ENCODE results near the gene TBC1D22A. TPM values are rescaled to one million over a fixed set of nuclear protein-coding genes. Genes with fewer than 3 reads are reported as not detected.

TBC1D22A gene
- total and polyA plus RNA-seq, 2 experiments from 2014 or later: 9.6 to 13.3 TPM

DNA sequence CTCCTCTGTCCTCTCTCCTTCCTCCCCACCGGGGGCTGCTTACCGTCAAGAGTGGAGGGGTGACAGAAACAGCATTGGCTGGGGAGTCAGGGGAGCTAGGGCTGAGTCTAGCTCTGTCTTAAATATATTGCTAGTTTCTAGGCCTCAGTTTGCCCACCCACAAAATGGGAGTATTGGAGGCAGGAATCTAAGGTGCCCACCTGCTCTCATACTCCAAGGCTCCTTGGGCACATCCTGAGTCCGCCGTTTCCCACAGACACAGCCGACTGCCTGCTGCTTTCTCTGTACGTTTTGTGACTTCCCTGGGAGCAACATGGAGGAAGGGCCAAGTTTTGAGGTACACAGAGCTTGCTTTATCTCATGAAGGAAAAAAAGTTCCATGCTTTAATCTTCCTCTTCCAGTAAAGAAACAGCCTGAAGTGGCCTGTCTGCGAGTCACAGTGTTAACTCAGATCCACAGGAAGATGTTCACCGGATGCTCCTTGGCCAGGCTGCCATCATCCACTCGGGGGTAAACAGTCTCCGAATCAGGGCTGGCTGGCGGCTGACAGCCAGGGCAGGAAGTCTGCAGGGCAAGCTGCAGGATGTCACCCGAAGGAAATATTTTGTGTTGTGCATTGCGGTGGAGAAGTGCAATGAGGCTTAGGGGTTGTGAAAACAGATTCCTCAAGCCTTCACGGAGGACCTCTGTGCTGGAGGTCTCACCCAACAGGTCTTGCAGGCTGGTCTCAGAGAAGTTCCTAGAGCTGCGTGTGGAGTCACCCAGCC, 13.4 kb upstream of the TBC1D22A start:
- Histone ChIP-seq H3K9me2 (ENCODE audit: insufficient read depth) (no peaks in the 10 kb centered on the region), H3K4me3 (no peak overlapping the region), H3K79me2 (replicated peaks; ENCODE audit: insufficient read depth) (no peaks in the 10 kb centered on the region), H3K27ac (ENCODE audit: low read depth) (no peak overlapping the region), H3F3A (replicated peaks; ENCODE audit: low read depth) (no peaks in the 10 kb centered on the region), H3K4me2 (no peak overlapping the region), H3K36me3 (ENCODE audit: insufficient read depth) (no peaks in the 10 kb centered on the region), H3K4me1 (ENCODE audit: insufficient read depth) (no peaks in the 10 kb centered on the region), H2AFZ (0 out of 2 replicates have a peak overlapping the region, but pooled peaks have one; percentile 38), H4K20me1 (replicated peaks; ENCODE audit: insufficient read depth) (no peaks in the 10 kb centered on the region), H3K27me3 (ENCODE audit: insufficient read depth) (no peaks in the 10 kb centered on the region)
- Mint-ChIP-seq H3K27me3 (ENCODE audit: insufficient read depth, low read depth, poor library complexity) (peaks cover 12% of the 10 kb centered on the region), H3K9me3 (peaks cover 7% of the 10 kb centered on the region; the same call in 2 of the 3 replicates), H3K4me1 (no peaks in the 10 kb centered on the region; the same call in 2 of the 3 replicates), H3K36me3 (ENCODE audit: low read depth) (0 out of 3 replicates have a peak, but pooled peaks cover under 1% of the 10 kb centered on the region), H3K27ac (no peak overlapping the region), H3K4me3 (no peak overlapping the region; the same call in 2 of the 3 replicates)
- DNase-seq (ENCODE audit: low spot score): no peak
- no peak for TF ChIP-seq ZNF331 (CRISPR knock-in tag; IDR thresholded peaks at IDR 0.05; ENCODE audit: low read depth)
- no peak for TF ChIP-seq JUNB (IDR thresholded peaks at IDR 0.05; ENCODE audit: unreplicated experiment)
- TF ChIP-seq, protein P1, sequence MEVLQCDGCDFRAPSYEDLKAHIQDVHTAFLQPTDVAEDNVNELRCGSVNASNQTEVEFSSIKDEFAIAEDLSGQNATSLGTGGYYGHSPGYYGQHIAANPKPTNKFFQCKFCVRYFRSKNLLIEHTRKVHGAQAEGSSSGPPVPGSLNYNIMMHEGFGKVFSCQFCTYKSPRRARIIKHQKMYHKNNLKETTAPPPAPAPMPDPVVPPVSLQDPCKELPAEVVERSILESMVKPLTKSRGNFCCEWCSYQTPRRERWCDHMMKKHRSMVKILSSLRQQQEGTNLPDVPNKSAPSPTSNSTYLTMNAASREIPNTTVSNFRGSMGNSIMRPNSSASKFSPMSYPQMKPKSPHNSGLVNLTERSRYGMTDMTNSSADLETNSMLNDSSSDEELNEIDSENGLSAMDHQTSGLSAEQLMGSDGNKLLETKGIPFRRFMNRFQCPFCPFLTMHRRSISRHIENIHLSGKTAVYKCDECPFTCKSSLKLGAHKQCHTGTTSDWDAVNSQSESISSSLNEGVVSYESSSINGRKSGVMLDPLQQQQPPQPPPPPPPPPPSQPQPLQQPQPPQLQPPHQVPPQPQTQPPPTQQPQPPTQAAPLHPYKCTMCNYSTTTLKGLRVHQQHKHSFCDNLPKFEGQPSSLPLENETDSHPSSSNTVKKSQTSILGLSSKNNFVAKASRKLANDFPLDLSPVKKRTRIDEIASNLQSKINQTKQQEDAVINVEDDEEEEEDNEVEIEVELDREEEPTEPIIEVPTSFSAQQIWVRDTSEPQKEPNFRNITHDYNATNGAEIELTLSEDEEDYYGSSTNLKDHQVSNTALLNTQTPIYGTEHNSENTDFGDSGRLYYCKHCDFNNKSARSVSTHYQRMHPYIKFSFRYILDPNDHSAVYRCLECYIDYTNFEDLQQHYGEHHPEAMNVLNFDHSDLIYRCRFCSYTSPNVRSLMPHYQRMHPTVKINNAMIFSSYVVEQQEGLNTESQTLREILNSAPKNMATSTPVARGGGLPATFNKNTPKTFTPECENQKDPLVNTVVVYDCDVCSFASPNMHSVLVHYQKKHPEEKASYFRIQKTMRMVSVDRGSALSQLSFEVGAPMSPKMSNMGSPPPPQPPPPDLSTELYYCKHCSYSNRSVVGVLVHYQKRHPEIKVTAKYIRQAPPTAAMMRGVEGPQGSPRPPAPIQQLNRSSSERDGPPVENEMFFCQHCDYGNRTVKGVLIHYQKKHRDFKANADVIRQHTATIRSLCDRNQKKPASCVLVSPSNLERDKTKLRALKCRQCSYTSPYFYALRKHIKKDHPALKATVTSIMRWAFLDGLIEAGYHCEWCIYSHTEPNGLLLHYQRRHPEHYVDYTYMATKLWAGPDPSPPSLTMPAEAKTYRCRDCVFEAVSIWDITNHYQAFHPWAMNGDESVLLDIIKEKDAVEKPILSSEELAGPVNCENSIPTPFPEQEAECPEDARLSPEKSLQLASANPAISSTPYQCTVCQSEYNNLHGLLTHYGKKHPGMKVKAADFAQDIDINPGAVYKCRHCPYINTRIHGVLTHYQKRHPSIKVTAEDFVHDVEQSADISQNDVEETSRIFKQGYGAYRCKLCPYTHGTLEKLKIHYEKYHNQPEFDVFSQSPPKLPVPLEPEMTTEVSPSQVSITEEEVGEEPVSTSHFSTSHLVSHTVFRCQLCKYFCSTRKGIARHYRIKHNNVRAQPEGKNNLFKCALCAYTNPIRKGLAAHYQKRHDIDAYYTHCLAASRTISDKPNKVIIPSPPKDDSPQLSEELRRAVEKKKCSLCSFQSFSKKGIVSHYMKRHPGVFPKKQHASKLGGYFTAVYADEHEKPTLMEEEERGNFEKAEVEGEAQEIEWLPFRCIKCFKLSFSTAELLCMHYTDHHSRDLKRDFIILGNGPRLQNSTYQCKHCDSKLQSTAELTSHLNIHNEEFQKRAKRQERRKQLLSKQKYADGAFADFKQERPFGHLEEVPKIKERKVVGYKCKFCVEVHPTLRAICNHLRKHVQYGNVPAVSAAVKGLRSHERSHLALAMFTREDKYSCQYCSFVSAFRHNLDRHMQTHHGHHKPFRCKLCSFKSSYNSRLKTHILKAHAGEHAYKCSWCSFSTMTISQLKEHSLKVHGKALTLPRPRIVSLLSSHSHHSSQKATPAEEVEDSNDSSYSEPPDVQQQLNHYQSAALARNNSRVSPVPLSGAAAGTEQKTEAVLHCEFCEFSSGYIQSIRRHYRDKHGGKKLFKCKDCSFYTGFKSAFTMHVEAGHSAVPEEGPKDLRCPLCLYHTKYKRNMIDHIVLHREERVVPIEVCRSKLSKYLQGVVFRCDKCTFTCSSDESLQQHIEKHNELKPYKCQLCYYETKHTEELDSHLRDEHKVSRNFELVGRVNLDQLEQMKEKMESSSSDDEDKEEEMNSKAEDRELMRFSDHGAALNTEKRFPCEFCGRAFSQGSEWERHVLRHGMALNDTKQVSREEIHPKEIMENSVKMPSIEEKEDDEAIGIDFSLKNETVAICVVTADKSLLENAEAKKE (CRISPR knock-in tag; IDR thresholded peaks at IDR 0.05): no peak
- TF ChIP-seq, protein P2, sequence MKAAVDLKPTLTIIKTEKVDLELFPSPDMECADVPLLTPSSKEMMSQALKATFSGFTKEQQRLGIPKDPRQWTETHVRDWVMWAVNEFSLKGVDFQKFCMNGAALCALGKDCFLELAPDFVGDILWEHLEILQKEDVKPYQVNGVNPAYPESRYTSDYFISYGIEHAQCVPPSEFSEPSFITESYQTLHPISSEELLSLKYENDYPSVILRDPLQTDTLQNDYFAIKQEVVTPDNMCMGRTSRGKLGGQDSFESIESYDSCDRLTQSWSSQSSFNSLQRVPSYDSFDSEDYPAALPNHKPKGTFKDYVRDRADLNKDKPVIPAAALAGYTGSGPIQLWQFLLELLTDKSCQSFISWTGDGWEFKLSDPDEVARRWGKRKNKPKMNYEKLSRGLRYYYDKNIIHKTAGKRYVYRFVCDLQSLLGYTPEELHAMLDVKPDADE (IDR thresholded peaks at IDR 0.05): no peak
- TF ChIP-seq, protein P3, sequence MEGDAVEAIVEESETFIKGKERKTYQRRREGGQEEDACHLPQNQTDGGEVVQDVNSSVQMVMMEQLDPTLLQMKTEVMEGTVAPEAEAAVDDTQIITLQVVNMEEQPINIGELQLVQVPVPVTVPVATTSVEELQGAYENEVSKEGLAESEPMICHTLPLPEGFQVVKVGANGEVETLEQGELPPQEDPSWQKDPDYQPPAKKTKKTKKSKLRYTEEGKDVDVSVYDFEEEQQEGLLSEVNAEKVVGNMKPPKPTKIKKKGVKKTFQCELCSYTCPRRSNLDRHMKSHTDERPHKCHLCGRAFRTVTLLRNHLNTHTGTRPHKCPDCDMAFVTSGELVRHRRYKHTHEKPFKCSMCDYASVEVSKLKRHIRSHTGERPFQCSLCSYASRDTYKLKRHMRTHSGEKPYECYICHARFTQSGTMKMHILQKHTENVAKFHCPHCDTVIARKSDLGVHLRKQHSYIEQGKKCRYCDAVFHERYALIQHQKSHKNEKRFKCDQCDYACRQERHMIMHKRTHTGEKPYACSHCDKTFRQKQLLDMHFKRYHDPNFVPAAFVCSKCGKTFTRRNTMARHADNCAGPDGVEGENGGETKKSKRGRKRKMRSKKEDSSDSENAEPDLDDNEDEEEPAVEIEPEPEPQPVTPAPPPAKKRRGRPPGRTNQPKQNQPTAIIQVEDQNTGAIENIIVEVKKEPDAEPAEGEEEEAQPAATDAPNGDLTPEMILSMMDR (conservative IDR thresholded peaks at IDR 0.05; ENCODE audit: low read depth in 2 of 2): no peak
- TF ChIP-seq EZH2 (IDR thresholded peaks at IDR 0.05; ENCODE audit: low read depth, unreplicated experiment): no peak
- TF ChIP-seq NANOG (IDR thresholded peaks at IDR 0.05; ENCODE audit: borderline replicate concordance): no peak
- no peak for ATAC-seq
